ENCODE results near the gene P2RY14. TPM values are rescaled to one million over a fixed set of nuclear protein-coding genes. Genes with fewer than 3 reads are reported as not detected.

The P2RY14 gene
- total RNA-seq, 8 experiments from 2014 or later = 0.29 to 5.6 (median 1.3) TPM

DNA sequence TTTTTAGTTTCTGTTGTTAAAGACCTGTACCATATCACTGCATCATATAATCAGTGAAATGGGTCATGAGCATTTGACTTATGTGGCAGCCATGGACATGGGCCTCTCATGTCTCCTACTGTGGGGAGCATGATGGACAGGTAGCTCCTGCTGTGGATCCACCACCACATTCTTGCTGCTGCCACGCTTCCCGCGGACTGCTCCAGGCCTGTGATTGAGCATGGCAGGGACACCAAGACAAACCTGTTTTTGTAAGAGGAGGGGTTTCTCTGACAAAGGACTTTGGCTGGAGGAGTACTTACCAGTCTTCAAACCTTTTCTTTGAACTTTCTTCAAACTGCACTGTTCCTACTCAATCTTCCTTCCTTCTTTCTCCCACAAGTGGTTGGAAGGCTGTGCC is 17.9 kb upstream of the P2RY14 start:
- ATAC-seq (replicated peaks in 6 of 8) = no peak
- 75 to 100% (median 100%) methylated on average over 1 to 3 of the region's 3 CpGs; no CpG with 5 or more reads in 7 of the 10 experiments for WGBS, 10 experiments

GRCh38 chr3:151293127-151293526 is 14.8 kb upstream of the P2RY14 start:
- H3K4me1 ChIP-seq (replicated peaks in 1 of 2) = no peaks in the 10 kb centered on the region
- H3K4me3 ChIP-seq = no peak overlapping the region
- 40 to 100% (median 72%) methylated on average over 1 to 6 of the region's 6 CpGs; no CpG with 5 or more reads in 3 of the 10 experiments for WGBS, 10 experiments
- H3K27ac ChIP-seq = no peak overlapping the region
- no peak for ATAC-seq (replicated peaks in 6 of 8)
- in situ Hi-C loops (cut with MboI; ENCODE audit: low pct_unique_long_range_greater_than_20kb in 2 of 9, low sequenced_read_pairs in 9 of 9, unreplicated experiment in 9 of 9) = loop anchor here in 5 of 9 experiments (25.0 kb wide), 2 partner anchors 131 to 544 kb away; no protein-coding TSS in a partner anchor

More for the DNA sequence above, 17.9 kb upstream of the P2RY14 start:
- Histone ChIP-seq H3K27ac (no peak overlapping the region), H3K4me1 (replicated peaks in 1 of 2) (no peaks in the 10 kb centered on the region), H3K4me3 (no peak overlapping the region)
- in situ Hi-C loops (cut with MboI; ENCODE audit: low pct_unique_long_range_greater_than_20kb in 2 of 9, low sequenced_read_pairs in 9 of 9, unreplicated experiment in 9 of 9) = loop anchor here in 5 of 9 experiments (25.0 kb wide), 2 partner anchors 134 to 541 kb away; no protein-coding TSS in a partner anchor

DNA sequence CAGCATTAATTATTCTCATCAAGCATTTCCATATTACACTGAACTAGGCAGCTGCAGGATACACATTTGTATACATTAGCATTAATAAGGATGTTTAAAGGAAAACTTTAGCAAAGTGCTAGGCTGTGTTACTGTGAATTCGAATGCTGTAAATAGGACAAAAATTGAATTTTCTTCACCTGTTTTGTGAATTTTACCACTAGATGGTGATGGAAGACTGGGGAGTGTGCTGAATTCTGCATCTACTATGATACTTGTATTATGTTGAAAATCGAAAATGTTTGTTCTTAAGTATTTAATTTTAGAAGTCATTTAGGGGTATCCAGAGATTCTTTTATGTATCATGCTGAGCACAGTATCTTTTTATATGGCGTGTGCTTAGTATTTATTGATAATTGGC is 12.3 kb upstream of the P2RY14 start:
- no peak overlapping the region for H3K27ac ChIP-seq
- no peak overlapping the region for H3K4me3 ChIP-seq
- WGBS, 10 experiments = 0 to 100% (median 73%) methylated on average over 1 to 3 of the region's 3 CpGs
- H3K4me1 ChIP-seq (replicated peaks in 1 of 2) = no peaks in the 10 kb centered on the region
- ATAC-seq (replicated peaks in 6 of 8) = peak in 1 of 8 experiments; percentile 26
- in situ Hi-C loops (cut with MboI; ENCODE audit: low pct_unique_long_range_greater_than_20kb in 2 of 9, low sequenced_read_pairs in 9 of 9, unreplicated experiment in 9 of 9) = loop anchor here in 5 of 9 experiments (25.0 kb wide), 2 partner anchors 128 to 547 kb away; no protein-coding TSS in a partner anchor

DNA sequence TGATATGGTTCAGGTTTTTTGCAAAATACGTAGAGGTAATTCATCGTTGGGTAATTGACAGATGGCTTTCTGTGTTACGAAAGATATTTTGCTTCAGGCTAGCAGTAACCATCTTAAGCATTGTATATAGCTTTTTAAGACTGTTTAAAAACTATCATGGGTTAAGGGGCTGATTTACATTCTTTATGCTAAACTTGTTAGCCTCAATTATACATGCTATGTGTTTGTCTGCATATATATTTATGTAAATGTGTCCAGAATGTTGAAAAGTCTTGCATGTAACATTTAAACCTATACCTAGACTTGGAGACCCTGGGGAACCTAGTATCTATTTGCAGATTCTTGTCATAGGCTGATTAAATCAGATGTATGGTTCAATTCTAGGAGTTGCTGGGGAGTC is 11.1 kb upstream of the P2RY14 start:
- Histone ChIP-seq H3K4me3 (no peak overlapping the region), H3K27ac (no peak overlapping the region), H3K4me1 (replicated peaks in 1 of 2) (no peaks in the 10 kb centered on the region)
- in situ Hi-C loops (cut with MboI; ENCODE audit: low pct_unique_long_range_greater_than_20kb in 2 of 9, low sequenced_read_pairs in 9 of 9, unreplicated experiment in 9 of 9) = loop anchor here in 6 of 9 experiments (10.0 to 25.0 kb wide), 3 partner anchors 125 to 548 kb away; no protein-coding TSS in a partner anchor
- 0 to 64% (median 0%) methylated on average over 2 to 3 of the region's 3 CpGs; no CpG with 5 or more reads in 1 of the 10 experiments for WGBS, 10 experiments
- peak in 1 of 8 experiments; percentile 90 for ATAC-seq (replicated peaks in 6 of 8)

GRCh38 chr3:151285940-151286339 is 7.6 kb upstream of the P2RY14 start:
- H3K4me3 ChIP-seq = no peak overlapping the region
- in situ Hi-C loops (cut with MboI; ENCODE audit: low pct_unique_long_range_greater_than_20kb in 2 of 9, low sequenced_read_pairs in 9 of 9, unreplicated experiment in 9 of 9) = loop anchor here in 6 of 9 experiments (10.0 to 25.0 kb wide), 3 partner anchors 121 to 551 kb away; no protein-coding TSS in a partner anchor
- ATAC-seq (replicated peaks in 6 of 8) = no peak
- WGBS, 10 experiments = 40 to 100% (median 83%) methylated on average over 1 of the region's 1 CpG; no CpG with 5 or more reads in 5 of the 10 experiments
- no peaks in the 10 kb centered on the region for H3K4me1 ChIP-seq (replicated peaks in 1 of 2)
- no peak overlapping the region for H3K27ac ChIP-seq

DNA sequence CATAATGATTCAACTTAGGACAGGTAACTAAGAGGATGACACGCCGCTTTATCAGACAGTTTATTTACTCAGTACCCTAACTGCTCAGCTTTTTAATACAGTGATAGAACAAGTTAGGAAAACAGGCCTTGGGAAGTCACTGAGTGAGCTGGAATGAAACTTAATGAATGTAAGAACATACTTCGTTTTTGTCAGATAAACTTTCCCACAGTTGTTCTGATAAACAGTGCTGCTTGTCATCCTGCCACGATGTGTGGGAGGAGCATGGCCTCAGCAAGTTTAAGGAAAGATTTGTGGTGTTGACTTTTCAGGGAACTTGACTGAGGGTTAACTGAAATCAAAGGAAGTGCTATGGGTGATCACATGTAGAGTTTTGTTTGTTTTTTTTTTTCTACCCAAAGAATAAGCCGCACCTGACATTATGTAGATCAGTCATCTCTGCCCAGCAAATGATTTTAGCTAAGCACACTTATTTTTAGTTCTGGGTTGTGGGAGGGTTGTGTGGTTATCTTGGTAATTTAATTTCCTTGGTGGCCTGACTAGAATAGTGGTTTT is 5.6 kb upstream of the P2RY14 start:
- peak in 1 of 8 experiments; percentile 58 for ATAC-seq (replicated peaks in 6 of 8)
- in situ Hi-C loops (cut with MboI; ENCODE audit: low pct_unique_long_range_greater_than_20kb in 2 of 9, low sequenced_read_pairs in 9 of 9, unreplicated experiment in 9 of 9) = loop anchor here in 6 of 9 experiments (5.0 to 25.0 kb wide), 4 partner anchors 117 to 553 kb away; no protein-coding TSS in a partner anchor
- Histone ChIP-seq H3K27ac (no peak overlapping the region), H3K4me3 (no peak overlapping the region), H3K4me1 (replicated peaks in 1 of 2) (no peaks in the 10 kb centered on the region)
- WGBS, 10 experiments = 17 to 94% (median 60%) methylated on average over 1 to 5 of the region's 5 CpGs; no CpG with 5 or more reads in 1 of the 10 experiments

DNA sequence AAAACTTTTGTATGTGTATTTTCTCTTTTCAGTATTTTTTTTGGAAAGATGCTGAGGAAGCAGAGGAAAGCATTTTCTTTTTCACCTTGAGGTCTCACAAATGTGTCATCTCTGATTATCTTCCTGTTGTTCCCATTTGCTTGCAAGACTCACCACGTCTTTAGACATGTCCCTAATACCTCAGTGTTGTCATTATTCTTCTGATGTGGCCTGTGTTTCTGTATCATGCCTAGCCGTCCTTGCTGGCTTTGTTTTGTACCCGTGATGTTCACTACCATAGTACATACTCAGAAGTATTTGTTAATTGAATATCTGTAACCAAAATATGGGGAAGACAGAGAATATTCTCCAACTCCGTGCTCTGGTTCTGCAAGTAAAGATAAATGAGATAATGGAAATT is 5.0 kb upstream of the P2RY14 start:
- 23 to 100% (median 64%) methylated on average over 1 to 4 of the region's 4 CpGs; no CpG with 5 or more reads in 2 of the 10 experiments for WGBS, 10 experiments
- in situ Hi-C loops (cut with MboI; ENCODE audit: low pct_unique_long_range_greater_than_20kb in 2 of 9, low sequenced_read_pairs in 9 of 9, unreplicated experiment in 9 of 9) = loop anchor here in 6 of 9 experiments (5.0 to 25.0 kb wide), 4 partner anchors 116 to 554 kb away; no protein-coding TSS in a partner anchor
- peak in 1 of 8 experiments; percentile 28 for ATAC-seq (replicated peaks in 6 of 8)
- no peaks in the 10 kb centered on the region for H3K4me1 ChIP-seq (replicated peaks in 1 of 2)
- H3K4me3 ChIP-seq = no peak overlapping the region
- no peak overlapping the region for H3K27ac ChIP-seq

DNA sequence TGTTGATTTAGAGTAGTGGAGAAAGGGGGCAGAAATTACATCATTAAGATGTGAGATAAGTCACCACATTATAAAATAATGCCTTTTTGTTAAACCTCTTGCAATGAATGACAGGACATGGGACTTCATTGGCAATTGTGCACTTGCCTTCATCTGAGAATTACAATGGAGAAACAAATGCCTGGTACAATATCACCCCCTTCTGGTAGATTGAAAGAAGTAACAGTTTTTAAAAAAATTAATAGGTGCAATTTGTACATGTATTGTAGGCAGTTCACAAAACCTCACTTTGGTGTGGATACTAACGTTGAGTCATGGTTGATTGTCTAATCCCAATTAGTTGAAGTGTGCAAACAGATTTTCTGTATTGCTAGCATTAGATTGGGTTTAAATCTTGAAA is 4.6 kb upstream of the P2RY14 start:
- H3K27ac ChIP-seq = no peak overlapping the region
- WGBS, 10 experiments = 0 to 38% (median 0%) methylated on average over 1 of the region's 1 CpG; no CpG with 5 or more reads in 2 of the 10 experiments
- ATAC-seq (replicated peaks in 6 of 8) = peak in 5 of 8 experiments; percentile 10 to 65 (median 23)
- H3K4me3 ChIP-seq = no peak overlapping the region
- no peaks in the 10 kb centered on the region for H3K4me1 ChIP-seq (replicated peaks in 1 of 2)
- in situ Hi-C loops (cut with MboI; ENCODE audit: low pct_unique_long_range_greater_than_20kb in 2 of 9, low sequenced_read_pairs in 9 of 9, unreplicated experiment in 9 of 9) = loop anchor here in 6 of 9 experiments (5.0 to 25.0 kb wide), 4 partner anchors 116 to 554 kb away; no protein-coding TSS in a partner anchor

- 44 to 98% (median 91%) methylated on average over 4 to 9 of the region's 9 CpGs for WGBS, 10 experiments
- H3K4me3 ChIP-seq = no peak overlapping the region
- peak in 3 of 8 experiments; percentile 81 to 90 (median 90) for ATAC-seq (replicated peaks in 6 of 8)
- in situ Hi-C loops (cut with MboI; ENCODE audit: low pct_unique_long_range_greater_than_20kb in 2 of 9, low sequenced_read_pairs in 9 of 9, unreplicated experiment in 9 of 9) = loop anchor here in 6 of 9 experiments (5.0 to 25.0 kb wide), 4 partner anchors 114 to 556 kb away; no protein-coding TSS in a partner anchor
- no peak overlapping the region for H3K27ac ChIP-seq
- H3K4me1 ChIP-seq (replicated peaks in 1 of 2) = no peaks in the 10 kb centered on the region
Measured at GRCh38 chr3:151281671-151282324, 3.5 kb upstream of the P2RY14 start.

- Histone ChIP-seq H3K27ac (no peak overlapping the region), H3K4me3 (no peak overlapping the region), H3K4me1 (replicated peaks in 1 of 2) (no peaks in the 10 kb centered on the region)
- 29 to 100% (median 92%) methylated on average over 1 to 5 of the region's 6 CpGs; no CpG with 5 or more reads in 1 of the 10 experiments for WGBS, 10 experiments
- in situ Hi-C loops (cut with MboI; ENCODE audit: low pct_unique_long_range_greater_than_20kb in 2 of 9, low sequenced_read_pairs in 9 of 9, unreplicated experiment in 9 of 9) = loop anchor here in 5 of 9 experiments (10.0 to 25.0 kb wide), 3 partner anchors 112 to 561 kb away; no protein-coding TSS in a partner anchor
- no peak for ATAC-seq (replicated peaks in 6 of 8)
Measured at GRCh38 chr3:151276687-151277042, 1.7 kb downstream of the P2RY14 start.

DNA sequence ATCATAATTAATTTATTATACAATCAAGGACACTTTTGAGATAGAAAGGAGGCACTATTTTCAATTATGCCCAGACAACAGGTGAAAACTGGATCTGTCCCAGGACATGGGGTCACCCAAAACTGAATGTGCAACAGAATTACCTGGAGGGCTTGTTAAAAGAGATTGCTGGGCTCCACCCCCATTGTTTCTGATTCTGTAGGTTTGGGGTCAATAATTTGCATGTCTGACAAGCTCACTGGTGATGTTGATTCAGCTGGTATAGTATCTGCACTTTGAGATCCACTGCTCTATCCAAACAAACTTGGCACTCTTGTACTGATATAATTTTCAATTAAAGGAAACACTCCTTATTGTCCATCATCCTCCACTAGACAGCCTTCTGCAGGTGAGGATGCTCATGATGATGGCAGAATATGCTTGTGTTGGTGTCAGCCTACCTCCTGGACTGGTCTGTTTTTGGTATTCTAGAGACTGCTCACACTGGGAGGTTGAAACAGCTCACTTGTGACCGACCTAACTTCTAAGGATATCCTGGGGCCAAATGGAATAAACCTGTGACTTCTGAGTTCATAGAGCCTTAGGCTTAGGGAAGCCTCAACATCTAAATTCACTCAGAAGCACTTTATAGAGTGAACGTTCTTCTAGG is 2.2 kb downstream of the P2RY14 start:
- ATAC-seq (replicated peaks in 6 of 8) = no peak
- 38 to 100% (median 73%) methylated on average over 1 to 2 of the region's 2 CpGs; no CpG with 5 or more reads in 2 of the 10 experiments for WGBS, 10 experiments

DNA sequence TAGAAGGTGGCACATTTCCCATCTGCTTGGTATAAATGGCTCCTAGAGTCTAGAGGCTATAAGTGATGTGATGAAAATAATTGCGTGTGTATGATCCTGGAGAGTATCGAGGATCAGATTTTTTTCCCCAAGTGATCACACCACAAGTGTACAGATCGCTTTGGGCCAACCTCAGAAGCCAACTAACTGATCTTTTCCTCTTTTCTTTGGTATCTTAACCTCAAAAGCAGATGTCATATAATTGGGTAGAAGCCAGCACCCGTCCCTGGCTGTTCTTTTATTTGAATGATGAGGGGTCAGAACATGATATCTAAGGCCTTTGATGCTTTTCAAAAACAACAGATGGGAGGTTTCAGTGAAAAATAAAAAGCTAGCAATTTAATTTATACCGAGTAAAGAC is 3.3 kb downstream of the P2RY14 start:
- in situ Hi-C loops (cut with MboI; ENCODE audit: low pct_unique_long_range_greater_than_20kb in 2 of 9, low sequenced_read_pairs in 9 of 9, unreplicated experiment in 9 of 9) = loop anchor here in 5 of 9 experiments (10.0 to 25.0 kb wide), 3 partner anchors 110 to 562 kb away; no protein-coding TSS in a partner anchor
- no peaks in the 10 kb centered on the region for H3K4me1 ChIP-seq (replicated peaks in 1 of 2)
- WGBS, 10 experiments = 38 to 88% (median 66%) methylated on average over 1 to 5 of the region's 5 CpGs
- H3K4me3 ChIP-seq = no peak overlapping the region
- H3K27ac ChIP-seq = no peak overlapping the region
- ATAC-seq (replicated peaks in 6 of 8) = no peak

More for the DNA sequence above, 2.2 kb downstream of the P2RY14 start:
- Histone ChIP-seq H3K27ac (no peak overlapping the region), H3K4me3 (no peak overlapping the region), H3K4me1 (replicated peaks in 1 of 2) (no peaks in the 10 kb centered on the region)
- in situ Hi-C loops (cut with MboI; ENCODE audit: low pct_unique_long_range_greater_than_20kb in 2 of 9, low sequenced_read_pairs in 9 of 9, unreplicated experiment in 9 of 9) = loop anchor here in 5 of 9 experiments (10.0 to 25.0 kb wide), 3 partner anchors 111 to 561 kb away; no protein-coding TSS in a partner anchor
